Activated naive CD4-positive, alpha-beta T cell treated with anti-CD3 and anti-CD28 coated beads, Interleukin-2, amount 50 U/mL, for 16 hours (primary cell): ENCODE results near the gene ERP44.
"Not testable (repeated sequence)": the region's sequence is repeated elsewhere in the genome, so short reads cannot be mapped to it uniquely, and the experiment has no call there.

Experiments used
- DNase-seq: peaks from one replicate; pipeline ENCODE4 v3.0.0-alpha.2; 2020

The ERP44 gene

DNA sequence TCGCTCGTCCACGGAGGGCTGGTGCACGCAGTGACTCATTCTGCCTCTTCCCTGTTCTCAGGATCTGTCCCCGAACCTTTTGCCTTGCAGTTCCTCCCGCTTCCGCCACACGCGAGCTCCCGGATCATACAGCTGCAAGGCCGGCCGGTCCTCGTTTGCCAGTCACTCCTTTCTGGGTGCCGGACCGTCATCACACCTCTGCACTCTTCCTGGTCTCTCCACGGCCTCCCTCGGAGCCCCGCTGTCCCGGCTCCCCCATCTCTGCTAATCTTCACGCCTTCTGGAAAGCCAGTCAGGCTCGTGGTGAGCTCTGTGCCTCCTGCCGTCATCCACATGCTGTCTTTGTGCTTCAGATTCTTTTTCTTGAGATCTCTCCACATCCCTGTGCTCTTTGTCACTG lies 100.5 kb downstream of the ERP44 start:
- no peak for DNase-seq

DNA sequence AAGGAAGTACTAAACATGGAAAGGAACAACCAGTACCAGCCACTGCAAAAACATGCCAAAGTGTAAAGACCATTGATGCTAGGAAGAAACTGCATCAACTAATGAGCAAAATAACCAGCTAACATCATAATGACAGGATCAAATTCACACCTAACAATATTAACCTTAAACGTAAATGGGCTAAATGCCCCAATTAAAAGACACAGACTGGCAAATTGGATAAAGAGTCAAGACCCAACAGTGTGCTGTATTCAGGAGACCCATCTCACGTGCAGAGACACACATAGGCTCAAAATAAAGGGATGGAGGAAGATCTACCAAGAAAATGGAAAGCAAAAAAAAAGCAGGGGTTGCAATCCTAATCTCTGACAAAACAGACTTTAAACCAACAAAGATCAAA lies 108.3 kb downstream of the ERP44 start:
- not testable (repeated sequence) for DNase-seq

DNA sequence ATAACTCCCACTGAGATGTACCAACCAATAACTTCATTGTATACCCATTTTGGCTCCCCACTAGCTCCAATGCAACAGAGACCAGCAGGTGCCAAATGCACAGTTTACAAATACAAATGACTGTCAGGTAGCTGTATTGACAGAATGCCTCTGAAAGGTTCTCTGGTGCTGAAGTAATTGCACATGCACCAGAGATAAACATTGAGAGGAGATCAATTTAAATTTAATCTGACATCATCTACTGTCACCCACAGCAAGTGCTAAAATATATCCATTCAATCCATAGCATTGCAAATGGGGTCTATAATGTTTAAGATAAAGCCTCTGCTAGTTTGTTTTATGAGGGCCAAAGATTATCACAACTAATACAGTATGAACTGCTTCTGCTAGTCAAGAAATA lies 112.2 kb downstream of the ERP44 start:
- DNase-seq, result no peak

DNA sequence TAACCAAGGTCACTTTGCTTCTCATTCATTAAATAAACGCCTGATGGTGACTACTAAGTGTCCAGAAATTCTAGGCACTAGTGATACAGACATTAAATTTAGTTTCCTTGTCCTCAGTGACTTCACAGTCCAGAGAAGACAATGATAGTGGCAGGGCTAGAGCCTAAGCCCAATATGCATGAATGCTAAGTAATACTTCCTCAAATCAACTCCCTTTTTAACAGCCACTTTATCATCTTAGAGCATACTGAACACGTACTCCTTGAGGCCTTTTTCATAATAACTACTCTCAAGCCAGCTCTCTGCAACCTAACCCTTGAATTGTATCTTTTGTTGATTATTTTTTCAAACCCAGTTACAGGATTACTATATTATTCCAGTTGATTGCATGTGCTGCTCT lies 118.2 kb downstream of the ERP44 start:
- DNase-seq, result no peak

DNA sequence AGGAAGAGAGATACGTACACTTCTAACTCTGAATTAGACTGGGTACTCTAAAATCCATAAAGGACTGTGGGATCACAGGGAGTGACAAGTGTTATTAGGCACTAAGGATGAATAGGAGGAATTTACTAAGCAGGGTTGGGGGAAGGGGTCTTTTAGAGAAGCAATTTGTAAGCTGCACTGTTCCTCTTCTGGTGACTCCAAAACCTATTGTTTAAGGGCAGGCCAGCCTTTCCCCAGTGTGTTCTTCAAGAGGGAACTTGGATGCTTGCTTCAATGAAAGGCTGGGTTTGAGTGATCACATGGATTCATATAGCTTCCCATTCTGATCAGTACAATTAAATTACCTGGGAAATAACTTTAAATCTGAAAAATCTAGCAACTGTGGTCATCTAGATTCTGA lies 120.6 kb downstream of the ERP44 start:
- DNase-seq, result no peak

DNA sequence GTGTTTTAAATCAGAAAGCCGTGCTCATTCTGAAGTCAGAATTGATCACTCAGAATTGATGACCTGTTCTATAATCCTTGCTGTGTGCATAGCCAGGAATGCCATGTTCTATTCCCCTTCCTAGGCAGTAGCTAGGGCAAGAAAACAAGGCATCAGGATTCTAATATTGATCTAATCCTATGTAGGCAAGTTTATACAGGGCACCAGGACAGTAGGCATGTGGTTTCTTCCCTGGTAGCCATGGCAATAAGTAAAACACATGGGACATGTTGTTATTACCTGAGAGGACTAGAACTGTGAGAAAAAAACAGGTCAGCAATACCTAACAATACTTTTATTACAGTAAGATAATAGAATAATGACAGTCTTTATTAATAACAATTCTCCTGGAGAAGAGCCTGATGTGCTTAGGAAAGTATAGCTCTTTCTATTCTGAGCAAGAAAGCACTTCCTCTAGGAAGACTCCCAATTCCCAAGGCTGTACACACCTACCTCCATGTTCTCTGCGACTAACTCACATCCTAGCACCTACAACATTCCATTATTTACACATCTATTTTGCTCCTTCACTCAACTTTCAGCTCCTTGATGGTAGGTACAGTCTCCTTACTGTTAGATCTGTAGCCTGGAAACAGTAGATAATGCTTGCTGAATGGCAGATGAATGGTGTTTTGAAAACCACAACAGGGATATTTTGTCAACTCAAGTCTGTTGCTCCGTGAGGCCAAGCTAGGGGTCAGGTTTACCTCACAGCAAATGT lies 121.6 kb downstream of the ERP44 start:
- DNase-seq, result no peak

DNA sequence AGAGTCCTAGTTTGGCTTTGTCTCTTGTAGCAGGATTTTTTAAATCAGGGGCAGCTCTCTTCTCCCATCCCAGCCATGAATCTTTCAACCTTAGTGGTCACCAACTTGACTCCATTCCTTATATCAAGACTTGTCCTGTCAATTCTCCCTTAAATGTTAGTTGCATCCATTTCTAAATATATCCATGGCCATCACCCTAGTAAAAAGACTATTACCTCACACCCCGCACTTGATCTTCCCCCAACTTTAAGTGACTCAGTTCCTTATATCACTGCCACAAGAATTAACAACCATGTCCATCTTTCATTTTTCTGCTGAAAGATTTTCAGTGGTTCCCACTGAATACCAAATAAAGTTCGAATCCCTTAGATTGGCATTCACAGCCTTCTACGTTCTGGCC lies 125.3 kb downstream of the ERP44 start:
- no peak for DNase-seq

DNA sequence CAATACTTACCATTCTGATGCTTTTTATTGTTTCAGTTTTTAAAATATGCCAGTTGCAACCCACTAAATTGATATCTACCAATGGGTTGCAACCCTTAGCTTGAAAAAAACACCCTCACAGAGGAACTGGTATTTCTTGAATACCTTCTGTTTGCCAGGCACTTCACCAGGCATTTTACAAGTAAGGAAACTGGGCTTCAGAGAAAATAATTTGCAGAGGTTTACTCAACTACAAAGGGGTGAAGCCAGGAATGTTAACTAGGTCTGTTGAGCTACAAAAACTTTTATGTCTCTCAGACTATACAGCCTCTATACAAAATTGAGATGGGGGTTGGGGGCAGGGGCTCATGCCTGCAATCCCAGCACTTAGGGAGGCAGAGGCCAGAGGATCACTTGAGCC lies 127.4 kb downstream of the ERP44 start:
- DNase-seq, result no peak

DNA sequence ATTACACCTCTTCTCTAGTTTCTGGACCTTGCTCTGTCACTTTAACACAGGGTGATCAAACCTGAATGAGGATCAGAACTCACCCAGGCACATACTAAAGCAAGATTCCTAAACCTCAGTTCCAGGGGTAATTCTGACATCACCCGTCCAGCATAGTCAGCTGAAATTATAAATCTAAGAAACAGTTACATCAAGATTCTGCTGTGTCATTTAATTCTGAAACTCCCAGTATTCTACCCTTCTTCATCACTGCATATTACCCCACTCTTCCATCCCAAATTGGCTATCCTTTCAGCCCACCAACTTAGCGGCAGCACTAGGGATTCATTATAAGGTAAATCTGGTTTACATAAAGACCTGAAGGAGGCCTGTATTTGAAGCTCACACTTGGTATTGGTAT lies 128.3 kb downstream of the ERP44 start:
- DNase-seq, result no peak

DNA sequence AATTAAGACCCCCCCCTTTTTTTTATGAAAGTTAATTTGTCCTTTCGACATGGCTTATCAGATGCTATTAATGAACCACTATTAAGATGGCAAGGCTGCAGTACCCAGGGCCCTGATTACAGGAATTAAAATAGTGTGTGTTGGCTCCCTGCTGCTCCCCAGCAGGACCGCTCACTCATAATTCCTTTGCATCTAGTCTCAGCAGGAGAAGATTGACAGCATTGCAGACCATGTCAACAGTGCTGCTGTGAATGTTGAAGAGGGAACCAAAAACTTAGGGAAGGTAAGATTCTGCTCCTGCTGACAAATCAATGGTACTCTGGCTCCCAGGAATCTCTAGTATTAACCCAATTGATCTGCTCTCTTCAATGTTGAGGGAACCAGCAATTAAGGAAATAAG lies 131.3 kb downstream of the ERP44 start:
- no peak for DNase-seq

DNA sequence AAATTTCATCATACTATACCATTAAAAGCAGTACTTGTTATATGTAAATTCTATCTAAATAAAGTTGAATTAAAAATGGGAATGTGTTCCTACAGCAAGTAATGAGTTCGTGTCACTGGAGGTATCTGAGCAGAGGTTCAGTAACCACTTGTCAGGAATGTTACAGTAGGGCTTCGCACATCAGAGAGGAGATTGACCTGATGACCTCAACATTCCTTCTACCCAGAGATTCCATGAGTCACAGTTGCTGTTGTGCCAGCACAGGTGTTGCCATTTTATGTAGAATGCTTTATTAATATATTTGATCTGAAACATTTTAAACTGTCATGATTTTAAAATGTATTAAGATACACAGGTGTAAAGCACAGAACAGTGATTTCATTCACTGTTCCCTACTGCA lies 132.1 kb downstream of the ERP44 start:
- DNase-seq, result no peak

DNA sequence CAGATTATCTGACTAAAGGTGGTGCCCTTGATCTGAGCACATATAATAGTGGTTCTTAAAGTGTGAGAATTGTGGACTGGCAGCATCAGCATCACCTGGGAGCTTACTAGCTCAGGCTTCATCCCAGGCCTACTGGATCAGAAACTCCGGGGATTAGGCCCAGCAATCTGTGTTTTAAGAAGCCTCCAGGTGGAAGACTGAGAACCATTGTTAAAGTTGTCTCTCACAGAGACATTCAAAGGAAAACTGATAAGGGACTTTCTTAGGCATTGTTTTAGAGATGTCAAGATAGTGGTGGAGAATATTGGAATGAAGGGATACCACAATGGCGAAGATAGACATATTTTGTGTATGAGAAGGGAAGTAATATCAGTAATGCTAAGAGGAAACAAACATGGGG lies 132.8 kb downstream of the ERP44 start:
- DNase-seq, result no peak

DNA sequence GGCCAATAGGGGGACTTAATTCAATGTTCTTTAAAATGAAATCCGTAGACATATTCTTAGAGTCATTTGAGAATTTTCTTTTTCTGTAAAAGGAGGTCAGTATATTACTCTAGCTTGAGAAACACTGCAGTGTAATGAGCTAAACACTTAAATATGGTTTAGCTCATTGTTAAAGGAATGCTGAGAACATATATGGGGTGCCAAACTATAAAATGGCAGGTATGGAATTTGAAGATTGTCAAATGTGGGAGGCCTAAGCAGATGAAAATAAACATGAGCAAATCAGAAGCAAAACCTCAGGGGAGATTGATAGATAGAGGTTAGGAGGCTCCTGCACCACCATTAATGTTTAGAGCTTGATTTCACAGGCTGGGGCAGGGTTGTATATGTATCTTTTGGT lies 134.5 kb downstream of the ERP44 start:
- no peak for DNase-seq

DNA sequence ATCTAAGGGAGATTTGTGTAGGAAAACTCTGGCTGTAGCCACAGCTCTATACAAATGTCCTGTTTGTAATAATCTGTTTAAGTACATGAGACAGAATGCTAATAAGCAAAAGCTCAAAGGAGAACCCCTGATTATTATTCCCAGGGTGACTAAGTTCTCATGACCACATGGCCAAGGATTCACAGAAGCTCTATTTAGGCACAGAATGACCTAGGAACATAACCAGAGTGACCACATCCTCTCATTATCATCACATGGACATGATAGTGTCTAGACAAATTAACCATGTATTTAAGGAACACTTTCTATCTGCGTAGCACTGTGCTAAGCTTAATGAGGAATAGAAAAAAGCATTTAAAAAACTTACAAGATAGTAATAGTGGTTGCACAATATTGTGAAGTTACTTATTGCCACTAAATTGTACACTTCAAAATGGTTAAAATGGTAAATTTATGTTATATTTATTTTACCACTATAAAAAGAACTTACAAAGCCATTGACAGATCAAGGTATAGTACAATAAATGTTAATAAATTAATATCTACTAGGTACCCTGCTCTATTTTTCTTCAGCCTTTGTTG lies 136.0 kb downstream of the ERP44 start:
- no peak for DNase-seq

DNA sequence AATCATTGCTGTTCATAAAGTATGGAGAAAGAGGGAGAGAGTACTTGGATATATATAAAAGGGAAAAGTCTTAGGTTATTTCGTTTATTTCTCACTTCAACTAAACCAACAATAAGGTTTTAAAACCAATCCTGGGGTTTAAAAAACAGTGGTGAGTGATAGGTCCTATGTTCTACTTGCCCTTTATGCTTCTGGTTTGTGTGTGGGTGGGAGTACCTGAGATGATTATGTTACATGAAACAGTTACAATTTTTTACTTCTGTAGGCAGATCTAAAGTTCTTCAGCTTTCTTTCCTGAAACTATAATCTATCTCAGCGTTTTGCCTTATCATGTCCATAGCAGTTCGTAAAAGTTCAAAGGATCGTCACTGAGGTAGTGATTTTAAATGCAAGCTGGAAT lies 143.2 kb downstream of the ERP44 start:
- no peak for DNase-seq

DNA sequence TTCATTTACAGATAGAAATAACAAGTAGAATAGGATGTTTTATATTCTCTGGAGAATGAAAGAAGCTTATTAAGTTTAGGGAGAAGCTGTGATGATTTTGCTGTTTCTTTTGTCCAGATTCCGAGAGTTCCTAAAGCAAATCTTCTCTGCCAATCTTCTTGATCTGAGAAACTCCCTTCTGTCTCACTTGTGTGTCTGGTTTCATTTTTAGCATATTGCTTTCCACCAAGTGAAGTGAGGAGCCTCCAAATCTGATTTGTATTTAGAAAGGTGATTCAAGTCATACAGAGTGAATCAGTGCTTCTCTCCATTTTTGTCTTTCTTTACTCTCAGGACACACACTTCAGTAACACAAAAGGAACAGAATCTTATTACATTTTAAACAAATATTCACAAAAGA lies 144.0 kb downstream of the ERP44 start:
- no peak for DNase-seq

DNA sequence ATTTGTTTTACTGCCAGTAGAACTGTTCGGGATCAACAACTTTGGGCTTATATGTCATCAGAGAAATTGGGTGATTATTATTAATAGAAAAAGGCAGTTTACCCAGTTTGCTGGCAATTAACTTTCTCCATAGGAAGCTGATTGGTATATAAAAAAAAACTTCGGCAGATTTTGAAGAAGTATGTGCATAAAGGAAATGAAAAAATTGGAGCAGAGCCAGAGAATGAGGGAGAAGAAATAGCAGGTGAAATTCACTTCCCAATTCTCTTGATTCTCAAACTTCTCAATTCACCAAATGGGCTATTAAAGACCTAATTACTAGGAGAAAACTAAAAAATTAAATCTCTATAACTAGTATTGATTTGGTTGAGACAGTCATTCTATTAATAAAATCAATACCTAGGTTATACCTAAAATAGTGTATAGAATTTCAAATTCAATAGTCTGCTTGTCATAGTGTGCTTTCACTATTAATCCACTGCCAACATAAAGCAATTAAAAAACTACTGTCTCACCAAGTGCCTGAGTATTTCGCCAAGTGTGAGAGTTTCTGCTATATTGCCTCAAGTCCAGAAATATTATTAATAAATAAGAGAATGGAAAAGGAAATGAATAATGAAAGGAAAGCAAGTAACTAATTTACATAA lies 144.8 kb downstream of the ERP44 start:
- no peak for DNase-seq

DNA sequence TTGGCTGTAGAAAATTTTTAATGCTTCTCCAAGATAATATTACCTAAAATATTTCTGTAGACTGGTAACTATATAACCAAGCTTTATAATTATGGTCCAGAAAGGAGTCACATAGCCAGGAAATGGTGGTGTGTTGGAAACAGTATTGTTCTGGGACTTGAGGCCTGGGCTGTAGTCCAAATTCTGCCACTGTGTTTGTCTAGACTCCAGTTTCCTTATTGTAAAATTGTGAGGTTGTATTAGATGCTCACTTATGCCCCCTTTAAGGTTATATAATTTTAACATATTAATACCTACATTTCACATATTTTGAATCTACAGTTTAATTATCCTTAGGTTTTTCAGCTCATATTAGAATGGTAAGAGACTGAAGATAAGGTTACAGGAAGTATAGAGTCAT lies 149.9 kb downstream of the ERP44 start:
- no peak for DNase-seq

DNA sequence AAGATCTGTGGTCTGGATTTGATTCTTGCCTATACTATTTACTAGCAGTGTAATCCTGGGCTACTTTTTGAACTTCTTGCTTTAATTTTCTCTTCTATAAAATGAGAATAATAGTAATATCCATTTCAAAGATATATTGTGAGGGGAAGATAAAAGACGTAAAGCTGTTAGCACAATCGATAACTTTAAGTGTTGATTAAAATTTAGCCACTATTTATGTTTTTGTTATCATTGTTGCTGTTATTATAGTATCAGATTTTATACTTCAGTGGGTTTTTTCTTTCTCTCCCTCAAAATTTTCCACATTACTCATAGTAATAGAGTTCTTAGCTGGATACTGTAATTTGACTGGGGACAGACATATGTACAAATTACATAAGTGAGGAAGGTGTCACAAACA lies 150.3 kb downstream of the ERP44 start:
- DNase-seq, result no peak

DNA sequence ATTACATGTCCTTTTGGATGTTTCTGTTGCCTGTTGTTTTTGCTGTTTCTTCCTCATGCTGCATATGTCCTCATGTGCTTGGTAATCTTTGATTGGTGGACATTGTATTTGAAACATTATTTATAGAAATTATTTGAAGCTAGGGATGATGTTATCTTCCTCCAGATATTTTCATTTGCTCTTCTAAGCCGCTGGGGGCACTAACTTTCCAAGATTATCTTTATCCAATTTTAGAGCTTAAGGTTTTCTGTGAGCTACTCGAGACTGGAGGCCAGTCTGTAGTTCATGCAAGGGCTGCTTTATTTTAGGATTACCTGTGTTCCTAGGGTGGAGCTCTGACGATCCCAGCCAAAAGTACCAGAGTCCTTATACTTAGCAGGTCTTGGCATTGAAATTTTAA lies 151.4 kb downstream of the ERP44 start:
- no peak for DNase-seq

DNA sequence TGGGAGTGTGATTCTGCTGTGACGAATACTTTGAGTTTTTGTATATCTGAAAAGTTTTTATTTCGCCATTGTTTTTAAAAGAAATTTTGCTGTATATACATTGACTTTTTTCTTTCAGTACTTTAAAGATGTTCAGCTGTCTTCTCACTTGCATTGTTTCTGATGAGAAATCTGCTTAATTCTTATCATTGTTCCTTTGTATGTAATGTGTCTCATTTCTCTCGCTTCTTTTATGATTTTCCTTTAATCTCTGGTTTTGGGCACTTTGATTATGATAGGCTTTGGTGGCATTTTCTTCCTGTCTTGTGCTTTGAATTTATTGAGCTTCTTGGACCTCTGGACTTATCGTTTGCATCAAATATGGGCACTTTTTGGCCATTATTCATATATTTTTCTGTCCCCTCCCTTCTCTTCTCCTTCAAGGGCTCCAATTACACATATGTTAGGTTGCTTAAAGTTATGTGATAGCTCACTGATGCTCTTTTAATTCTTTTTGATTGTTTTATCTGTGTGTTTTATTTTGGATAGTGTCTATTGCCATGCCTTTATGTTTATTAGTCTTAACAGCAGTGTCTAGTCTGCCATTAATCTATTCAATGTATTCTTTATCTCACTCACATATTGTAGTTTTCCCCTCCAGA lies 161.7 kb downstream of the ERP44 start:
- no peak for DNase-seq

DNA sequence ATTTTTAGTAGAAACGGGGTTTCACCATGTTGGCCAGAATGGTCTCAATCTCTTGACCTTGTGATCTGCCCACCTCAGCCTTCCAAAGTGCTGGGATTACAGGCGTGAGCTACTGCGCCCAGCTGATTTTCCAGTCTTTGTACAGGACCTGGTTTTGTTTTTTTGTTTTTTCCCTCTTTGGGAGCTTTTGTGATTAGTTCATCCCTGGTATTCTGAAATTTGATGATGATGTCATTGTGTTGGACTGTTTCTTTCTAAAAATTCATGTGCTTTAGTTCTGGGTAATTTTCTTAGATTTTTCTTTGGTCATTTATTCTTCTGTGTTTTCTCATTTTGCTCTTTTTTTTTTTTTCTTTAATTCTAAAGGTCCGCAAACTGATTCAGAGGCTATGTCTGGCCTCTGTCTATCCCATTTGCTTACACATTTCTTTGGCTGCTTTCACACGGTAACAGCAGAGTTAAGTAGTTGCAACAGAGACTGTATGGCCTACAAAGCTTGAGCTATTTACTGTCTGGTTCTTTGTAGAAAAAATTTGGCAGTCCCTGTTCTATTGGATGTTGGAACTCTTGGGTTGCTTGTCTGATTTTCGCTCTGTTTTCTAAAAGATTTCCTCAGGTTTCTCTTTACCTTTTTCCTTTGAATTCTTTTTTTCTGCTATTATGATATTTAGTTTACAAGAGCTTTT lies 167.5 kb downstream of the ERP44 start:
- no peak for DNase-seq

DNA sequence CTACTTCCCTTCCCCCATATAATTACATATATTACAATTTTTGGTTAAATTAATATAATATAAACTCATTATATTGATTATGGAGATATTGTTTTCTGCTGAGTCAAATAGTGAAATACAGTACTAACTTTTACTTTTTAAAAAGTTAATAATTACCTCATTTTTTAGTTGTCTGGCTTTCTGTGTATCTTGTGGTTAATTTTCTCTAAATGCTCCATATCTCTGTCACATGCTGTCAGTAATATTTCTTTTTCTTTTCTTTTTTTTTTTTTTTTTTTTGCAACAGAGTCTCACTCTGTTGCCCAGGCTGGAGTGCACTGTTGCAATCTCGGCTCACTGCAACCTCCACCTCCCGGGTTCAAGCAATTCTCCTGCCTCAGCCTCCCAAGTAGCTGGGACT lies 169.1 kb downstream of the ERP44 start:
- no peak for DNase-seq
